NCI-H128 (cell line): ENCODE measurements around the gene C12orf75.
"Not testable (repeated sequence)": the region's sequence is repeated elsewhere in the genome, so short reads cannot be mapped to it uniquely, and the experiment has no call there.

Source experiments
- DNase-seq: peaks from one replicate; lab custom pipeline; 2025; ENCODE audit not compliant: unreplicated experiment; lab: John Stamatoyannopoulos, UW

C12orf75 gene

DNA sequence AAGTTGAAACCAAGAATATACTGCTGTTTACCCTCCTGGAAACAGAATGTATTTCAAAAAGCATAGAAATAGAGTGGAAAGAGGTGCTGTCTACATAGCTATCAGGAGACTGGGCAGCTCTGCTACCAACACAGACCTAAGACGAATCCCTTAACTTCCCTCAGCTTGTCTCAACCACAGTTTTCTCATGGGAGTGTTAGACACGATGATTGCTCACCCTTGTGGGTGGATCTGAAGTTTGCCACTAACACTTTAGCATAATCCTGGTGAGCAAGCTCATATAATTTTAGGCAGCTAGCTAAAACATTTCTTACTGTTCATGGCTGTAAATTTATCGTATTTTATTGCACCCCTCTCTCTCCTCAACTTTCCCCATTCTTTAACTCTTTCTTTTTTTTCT, 38.5 kb downstream of the C12orf75 start:
- no peak for DNase-seq

- DNase-seq: no peak
These were observed 43.8 kb downstream of the C12orf75 start for GRCh38 chr12:105374303-105374702.

GRCh38 chr12:105377077-105377476, 46.6 kb downstream of the C12orf75 start:
- DNase-seq: no peak

DNA sequence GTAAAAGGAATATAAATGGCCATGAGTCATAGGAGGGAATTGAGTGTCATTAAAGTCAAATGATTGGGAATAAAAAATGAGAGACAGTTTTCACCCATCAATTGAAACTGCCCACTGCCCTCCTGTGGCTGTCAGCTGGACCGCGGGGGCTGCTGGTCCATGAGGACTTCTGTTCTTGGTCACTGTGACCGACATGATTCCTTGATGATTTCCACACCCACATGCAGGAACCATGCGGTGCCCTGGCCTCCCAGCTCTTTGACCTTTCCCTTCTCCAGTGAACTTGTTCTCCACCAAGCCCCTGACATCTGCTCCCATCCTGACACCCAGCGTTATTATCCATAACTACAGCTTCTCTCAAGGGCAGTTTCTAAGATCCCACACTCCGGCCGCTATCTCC, 48.4 kb downstream of the C12orf75 start:
- DNase-seq: no peak

DNA sequence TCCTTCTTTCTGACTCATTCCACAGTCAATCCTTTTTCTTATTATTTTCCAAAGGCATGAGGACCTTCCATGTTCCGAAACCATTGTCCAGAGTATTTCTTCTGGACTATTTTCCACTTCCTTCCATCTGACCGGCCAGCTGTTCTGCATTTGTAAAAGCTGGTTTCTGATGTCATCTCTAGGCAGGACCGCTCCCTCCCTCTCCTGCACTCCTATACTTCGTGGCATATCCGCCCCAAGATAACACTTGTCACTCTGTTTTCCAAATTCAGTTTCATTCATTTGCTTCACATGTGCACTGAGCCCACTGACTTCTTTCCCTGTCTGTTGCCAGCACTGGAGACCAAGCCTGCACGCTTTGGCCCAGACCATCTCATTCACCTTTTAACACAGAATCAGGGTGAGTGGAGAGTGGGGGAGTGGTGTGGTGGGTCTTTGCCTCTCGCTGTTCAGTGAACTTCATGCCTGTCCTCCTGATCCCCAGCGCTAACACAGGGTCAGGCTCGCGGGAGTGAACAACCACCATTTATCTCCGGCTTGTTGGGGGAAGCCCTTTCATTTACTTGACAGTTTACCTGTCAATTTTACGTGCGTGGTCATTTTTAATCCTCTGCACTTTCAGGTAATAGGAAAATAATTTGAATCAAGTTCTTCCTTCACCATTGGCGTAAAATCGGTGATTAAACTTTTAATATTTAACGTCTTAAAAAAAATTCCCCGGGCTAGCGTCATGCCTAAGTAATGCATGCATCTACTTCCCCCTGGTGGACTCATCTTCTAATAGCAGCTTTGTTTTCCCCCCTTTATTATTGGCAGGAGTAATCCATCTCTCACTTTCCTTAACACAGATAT, 52.5 kb downstream of the C12orf75 start:
- DNase-seq: peak; percentile 34

DNA sequence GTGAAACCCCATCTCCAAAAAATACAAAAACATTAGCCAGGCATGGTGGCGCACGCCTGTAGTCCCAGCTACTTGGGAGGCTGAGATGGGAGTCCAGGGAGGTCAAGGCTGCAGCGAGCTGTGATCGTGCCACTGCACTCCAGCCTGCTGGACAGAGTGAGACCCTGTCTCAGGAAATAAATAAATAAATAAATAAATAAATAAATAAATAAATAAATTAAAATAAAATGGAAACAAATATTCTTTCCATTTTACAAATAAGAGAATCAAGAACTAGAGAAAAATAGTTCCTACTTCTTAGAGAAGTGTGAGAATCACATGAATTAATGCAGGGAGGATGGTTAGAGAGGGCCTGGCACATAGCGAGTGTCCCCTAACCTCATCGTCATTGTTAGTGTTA, 53.7 kb downstream of the C12orf75 start:
- DNase-seq: no peak

- DNase-seq: no peak
These were observed 54.5 kb downstream of the C12orf75 start for GRCh38 chr12:105384916-105385535.

DNA sequence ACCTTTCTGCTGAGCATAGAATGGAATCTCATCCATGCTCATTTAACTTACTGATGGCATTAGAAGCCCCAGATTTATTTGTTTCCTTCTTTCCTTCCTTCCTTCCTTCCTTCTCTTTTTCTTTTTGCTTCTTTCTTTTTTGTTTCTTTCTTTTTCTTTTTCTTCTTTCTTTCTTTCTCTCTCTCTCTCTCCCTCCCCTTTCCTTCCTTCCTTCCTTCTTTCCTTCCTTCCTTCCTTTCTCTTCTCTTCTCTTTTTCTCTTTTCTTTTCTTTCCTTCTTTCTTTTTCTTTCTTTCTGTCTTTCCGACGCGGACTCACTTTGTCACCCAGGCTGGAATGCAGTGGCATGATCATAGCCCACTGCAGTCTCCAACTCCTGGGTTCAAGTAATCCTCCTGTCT, 55.9 kb downstream of the C12orf75 start:
- no peak for DNase-seq

DNA sequence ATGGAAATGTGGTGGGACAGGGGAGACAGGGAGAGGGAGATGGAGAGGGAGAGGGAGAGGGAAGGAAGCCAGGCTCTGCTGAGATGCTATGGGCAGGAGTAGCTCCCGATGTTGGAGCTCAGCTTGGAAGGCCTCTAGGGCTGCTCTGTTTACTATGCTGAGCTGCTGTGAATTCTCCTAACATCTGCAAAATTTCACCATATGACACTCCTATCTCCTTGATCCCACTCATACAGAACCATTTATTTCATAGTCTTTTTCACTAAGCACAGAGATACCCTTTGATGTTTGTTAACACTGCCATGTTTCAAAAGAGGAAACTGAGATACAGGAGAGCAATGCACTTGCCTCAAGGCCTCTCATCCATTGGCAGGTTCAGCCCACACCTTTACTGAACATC, 60.7 kb downstream of the C12orf75 start:
- DNase-seq: no peak

GRCh38 chr12:105393587-105393986, 63.1 kb downstream of the C12orf75 start:
- DNase-seq: no peak

DNA sequence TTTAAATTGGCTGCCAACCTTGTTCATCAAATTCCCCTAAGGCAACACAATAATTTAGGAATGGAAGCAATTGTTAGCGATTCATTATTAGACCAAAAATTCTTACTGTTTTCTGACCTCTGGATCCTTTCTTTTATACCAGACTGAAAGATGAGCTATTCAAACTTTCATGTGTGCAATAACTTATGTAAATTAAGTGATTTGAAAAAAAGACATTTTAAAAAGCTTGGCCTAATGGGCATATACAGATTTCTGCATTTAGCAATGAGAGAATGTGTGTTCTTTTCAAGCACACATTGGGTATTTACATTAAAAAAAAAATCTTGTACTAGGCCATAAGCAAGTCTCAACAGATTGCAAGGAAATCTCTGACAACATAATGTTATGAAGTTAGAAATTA, 65.5 kb downstream of the C12orf75 start:
- DNase-seq: no peak

DNA sequence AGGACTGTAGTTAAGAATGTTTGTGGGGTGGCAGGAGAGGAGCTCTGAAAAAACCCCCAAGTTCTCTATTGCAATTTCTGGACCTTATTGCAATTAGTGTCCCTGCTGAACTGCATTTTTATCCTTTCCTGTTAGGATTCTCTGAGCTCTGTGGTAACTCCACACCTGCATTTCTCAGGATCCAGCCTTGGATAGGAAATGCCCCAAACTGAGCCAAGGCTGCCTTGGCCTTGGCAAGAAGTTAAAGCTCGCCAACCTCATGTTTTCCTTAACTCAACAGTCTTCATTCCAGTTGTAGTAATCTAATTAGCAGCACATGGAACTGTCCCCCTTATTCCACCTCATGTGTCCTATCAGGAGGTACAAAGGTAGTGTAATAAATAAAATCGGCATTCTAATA, 66.5 kb downstream of the C12orf75 start:
- no peak for DNase-seq

DNA sequence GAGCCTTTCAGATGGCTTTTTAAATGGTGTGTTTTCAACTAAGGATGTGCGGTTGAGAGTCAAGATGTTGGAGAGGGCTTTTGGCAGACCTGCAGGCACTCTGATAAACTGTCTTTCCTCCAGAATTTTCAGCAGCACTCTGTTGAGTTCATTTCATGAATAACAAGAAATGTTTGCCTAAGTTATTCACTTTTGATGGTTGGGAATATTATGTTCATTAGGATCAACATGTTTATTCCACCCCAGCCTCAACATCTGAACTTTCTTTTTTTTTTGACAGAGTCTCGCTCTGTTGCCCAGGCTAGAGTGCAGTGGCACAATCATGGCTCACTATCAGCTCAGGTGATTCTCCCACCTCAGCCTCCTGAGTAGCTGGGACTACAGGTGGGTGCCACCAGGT, 68.4 kb downstream of the C12orf75 start:
- DNase-seq: no peak

DNA sequence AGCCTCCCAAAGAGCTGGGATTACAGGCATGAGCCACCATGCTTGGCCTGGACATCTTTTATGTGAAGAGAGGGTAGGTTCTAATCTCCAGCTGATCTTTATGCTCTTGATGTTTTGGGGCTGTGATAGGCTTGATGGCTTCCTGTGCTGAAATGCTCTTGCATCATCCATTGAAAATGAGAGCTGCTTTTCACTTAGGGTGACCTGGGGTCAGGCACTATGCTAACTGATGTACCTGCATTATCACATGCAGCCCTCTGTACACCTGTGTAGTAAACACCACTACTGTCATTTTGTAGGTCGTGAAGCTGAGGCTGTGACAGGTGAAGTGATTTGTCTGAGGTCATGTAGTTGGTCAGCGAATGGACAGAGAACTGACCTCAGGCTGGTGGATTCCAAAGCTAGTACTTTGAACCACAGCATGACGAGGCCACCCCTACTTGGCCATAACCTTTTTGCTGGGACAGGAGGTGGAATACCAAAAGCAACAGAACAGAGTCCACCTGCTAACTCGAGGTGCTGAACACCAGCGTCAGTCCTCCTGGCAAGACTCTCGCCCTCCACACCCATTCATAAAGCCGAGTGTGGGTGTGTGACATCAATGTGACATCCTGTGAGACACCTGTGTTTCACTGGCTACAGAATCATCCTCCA, 69.1 kb downstream of the C12orf75 start:
- no peak for DNase-seq

DNA sequence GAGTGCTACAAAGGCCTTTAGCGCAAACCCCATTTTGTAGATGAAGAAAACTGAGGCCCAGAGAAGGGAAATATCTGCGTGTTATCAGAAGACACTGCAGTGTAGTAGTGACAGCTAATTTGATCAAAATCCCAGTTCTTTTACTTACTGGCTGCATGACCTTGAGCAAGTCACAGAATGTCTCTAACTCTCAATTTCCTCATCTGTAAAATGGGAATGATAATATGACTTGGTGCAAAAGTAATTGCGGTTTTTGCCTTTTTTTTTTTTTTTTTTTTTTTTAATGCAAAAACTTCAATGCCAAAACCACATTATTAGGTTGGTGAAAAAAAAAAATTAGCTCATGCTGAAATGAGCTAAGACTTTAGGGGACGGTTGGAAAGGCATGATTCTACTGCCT, 69.7 kb downstream of the C12orf75 start:
- DNase-seq: no peak

GRCh38 chr12:105401198-105401597, 70.7 kb downstream of the C12orf75 start:
- no peak for DNase-seq

GRCh38 chr12:105402366-105402765, 71.9 kb downstream of the C12orf75 start:
- no peak for DNase-seq

- no peak for DNase-seq
These were observed 72.6 kb downstream of the C12orf75 start for GRCh38 chr12:105403095-105403494.

DNA sequence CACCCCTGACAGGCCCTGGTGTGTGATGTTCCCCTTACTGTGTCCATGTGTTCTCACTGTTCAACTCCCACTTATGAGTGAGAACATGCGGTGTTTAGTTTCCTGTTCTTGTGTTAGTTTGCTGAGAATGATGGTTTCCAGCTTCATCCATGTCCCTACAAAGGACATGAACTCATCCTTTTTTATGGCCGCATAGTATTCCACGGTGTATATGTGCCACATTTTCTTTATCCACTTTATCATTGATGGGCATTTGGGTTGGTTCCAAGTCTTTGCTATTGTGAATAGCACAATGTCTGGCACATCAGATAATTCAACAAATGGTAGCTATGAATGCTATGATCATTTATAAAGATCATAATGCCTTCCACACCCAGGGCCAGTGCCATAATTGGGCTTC, 73.6 kb downstream of the C12orf75 start:
- not testable (repeated sequence) for DNase-seq

GRCh38 chr12:105406497-105406896, 76.0 kb downstream of the C12orf75 start:
- no peak for DNase-seq

DNA sequence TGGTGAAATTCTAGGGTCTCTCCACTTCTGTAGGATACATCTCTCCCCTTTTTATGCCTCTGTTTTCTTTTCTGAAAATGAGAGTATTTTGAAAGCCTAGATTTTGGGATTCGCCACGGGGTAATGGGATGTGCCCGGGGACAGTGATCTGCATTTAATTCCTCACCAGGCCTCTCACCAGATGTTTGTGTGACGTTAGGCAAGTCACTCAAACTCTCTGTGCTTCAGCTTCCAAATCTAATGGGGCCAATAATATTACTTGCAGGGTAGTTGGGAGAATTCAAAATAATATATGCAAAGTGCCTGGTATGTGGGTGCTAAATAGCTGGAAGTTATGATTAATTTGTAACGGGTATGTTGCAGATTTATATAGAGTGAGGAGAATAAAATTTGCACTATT, 78.8 kb downstream of the C12orf75 start:
- DNase-seq: no peak

- peak; percentile 96 for DNase-seq
These were observed 79.4 kb downstream of the C12orf75 start for GRCh38 chr12:105409801-105410471.
